SU-DHL-6 (cell line): ENCODE results near the gene ARID3B.

Experiments used
- EZH2phosphoT487 ChIP-seq: fragments of 200-600 bp; sonication (generic), shearing (Covaris generic); conservative IDR thresholded peaks from 2 replicates; pipeline ENCODE4 v1.6.1; 2018; ENCODE audit warnings: mild to moderate bottlenecking, antibody characterized with exemption, low read length, moderate library complexity, mixed read lengths
- TF ChIP-seq, protein P1 (sequence below): fragments of 200-600 bp; sonication (generic); IDR thresholded peaks from one replicate; pipeline ENCODE4 v1.5.1; 2017; ENCODE audit warnings: antibody characterized with exemption, mild to moderate bottlenecking, low read length, moderate library complexity; ENCODE audit not compliant: insufficient read depth, poor library complexity, severe bottlenecking

GRCh38 chr15:74621546-74621920 is 80.5 kb downstream of the ARID3B start:
- TF ChIP-seq, protein P1, sequence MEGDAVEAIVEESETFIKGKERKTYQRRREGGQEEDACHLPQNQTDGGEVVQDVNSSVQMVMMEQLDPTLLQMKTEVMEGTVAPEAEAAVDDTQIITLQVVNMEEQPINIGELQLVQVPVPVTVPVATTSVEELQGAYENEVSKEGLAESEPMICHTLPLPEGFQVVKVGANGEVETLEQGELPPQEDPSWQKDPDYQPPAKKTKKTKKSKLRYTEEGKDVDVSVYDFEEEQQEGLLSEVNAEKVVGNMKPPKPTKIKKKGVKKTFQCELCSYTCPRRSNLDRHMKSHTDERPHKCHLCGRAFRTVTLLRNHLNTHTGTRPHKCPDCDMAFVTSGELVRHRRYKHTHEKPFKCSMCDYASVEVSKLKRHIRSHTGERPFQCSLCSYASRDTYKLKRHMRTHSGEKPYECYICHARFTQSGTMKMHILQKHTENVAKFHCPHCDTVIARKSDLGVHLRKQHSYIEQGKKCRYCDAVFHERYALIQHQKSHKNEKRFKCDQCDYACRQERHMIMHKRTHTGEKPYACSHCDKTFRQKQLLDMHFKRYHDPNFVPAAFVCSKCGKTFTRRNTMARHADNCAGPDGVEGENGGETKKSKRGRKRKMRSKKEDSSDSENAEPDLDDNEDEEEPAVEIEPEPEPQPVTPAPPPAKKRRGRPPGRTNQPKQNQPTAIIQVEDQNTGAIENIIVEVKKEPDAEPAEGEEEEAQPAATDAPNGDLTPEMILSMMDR, result no peak
- TF ChIP-seq EZH2phosphoT487, result no peak
